ENCODE data around the gene ALG2.

DNA sequence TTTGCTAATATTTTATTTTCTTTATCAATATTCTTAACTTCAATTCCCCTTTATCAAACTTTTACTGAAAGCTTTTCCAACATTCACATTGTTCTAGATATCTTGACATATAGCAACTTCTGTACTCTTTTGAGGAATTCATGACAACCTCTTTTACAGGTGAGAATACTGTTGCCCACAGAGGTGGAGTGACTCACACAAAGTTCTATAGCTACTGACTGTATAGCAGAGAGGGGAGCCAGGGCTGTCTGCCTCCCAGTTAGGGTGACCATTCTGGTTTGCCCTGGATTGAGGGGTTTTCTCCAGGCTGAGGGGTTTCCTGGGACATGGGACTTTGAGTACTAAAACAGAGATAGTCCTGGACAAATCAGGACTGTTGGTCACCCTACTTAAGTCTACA is 16.6 kb upstream of the ALG2 start:
- TF ChIP-seq CTCF (IDR thresholded peaks at IDR 0.05; ENCODE audit: insufficient read depth, low read length) (no peak), POLR2AphosphoS5 (IDR thresholded peaks at IDR 0.05; ENCODE audit: low read depth) (no peak), GABPA (IDR thresholded peaks at IDR 0.05; ENCODE audit: low read depth) (no peak)

All from HL-60 (cell line).